Stomach smooth muscle (tissue), 2 donors: ENCODE measurements around the gene TAAR1.
"Not testable (repeated sequence)": the region's sequence is repeated elsewhere in the genome, so short reads cannot be mapped to it uniquely, and the experiment has no call there.

Source experiments
- H3K27ac ChIP-seq: one replicate; pipeline ENCODE4 v1.7.0; 2013; ENCODE audit warnings: mild to moderate bottlenecking, low read length, inconsistent platforms
- H3K27me3 ChIP-seq, 2 donors: one replicate each; pipeline ENCODE4 v1.7.0; 2013; ENCODE audit warnings: low read length in 2 of 2; ENCODE audit not compliant: insufficient read depth in 2 of 2, control insufficient read depth in 1 of 2
- H3K36me3 ChIP-seq, 2 donors: one replicate each; pipeline ENCODE4 v1.7.0; 2013; ENCODE audit warnings: low read length in 2 of 2; ENCODE audit not compliant: control insufficient read depth in 2 of 2, insufficient read depth in 2 of 2
- H3K4me1 ChIP-seq: one replicate; pipeline ENCODE4 v1.7.0; 2013; ENCODE audit warnings: low read length; ENCODE audit not compliant: control insufficient read depth, insufficient read depth
- H3K4me3 ChIP-seq, 2 donors: one replicate each; pipeline ENCODE4 v1.7.0; 2013; ENCODE audit warnings: low read length in 2 of 2
- H3K9ac ChIP-seq, 2 donors: one replicate each; pipeline ENCODE4 v1.7.0; 2013; ENCODE audit warnings: low read length in 2 of 2, mild to moderate bottlenecking in 1 of 2
- H3K9me3 ChIP-seq, 2 donors: one replicate each; pipeline ENCODE4 v1.7.0; 2013; ENCODE audit warnings: low read length in 2 of 2; ENCODE audit not compliant: control insufficient read depth in 2 of 2
- donor health status: healthy.
- donor health status: Pancreatic carcinoma.

TAAR1 gene

DNA sequence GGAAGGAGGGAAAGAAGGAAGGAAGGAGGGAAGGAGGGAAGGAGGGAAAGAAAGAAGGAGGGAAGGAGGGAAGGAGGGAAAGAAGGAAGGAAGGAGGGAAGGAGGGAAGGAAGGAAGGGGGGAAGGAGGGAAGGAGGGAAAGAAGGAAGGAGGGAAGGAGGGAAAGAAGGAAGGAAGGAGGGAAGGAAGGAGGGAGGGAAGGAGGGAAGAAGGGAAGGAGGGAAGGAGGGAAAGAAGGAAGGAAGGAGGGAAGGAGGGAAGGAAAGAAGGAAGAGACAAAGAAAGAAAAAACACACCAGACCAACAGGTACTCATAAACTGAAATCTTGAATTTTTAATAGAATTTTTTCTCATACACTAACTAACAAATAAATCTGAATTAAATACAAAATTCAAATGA lies 58.1 kb downstream of the TAAR1 start:
- not testable (repeated sequence) for H3K27me3 ChIP-seq, H3K27ac ChIP-seq, H3K4me3 ChIP-seq, H3K4me1 ChIP-seq, H3K9ac ChIP-seq, H3K9me3 ChIP-seq, H3K36me3 ChIP-seq

DNA sequence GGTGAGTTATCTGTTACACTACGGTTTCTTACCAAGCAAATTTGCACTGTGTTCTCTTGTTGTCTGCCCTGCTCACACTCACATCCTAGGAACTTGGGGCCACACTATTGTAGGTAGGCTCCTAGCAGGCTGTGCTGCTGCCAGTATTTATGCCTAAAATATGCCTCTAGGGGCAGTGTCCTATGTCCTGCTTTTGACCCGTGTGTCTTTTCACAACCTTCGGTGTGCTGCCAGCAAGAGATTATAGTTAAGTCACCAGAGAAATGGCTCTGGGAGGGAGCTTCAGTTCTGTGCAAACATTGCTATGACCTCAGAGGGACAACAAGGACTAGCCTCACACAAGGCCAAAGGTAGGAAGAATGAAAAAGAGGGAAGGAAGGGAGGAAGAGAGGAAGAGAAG lies 60.5 kb downstream of the TAAR1 start:
- Histone ChIP-seq H3K4me3 (no peak overlapping the region), H3K9ac (no peak overlapping the region), H3K27me3 (peaks cover 2 to 3% of the 10 kb centered on the region in 2 donors), H3K4me1 (no peaks in the 10 kb centered on the region), H3K36me3 (no peaks in the 10 kb centered on the region), H3K9me3 (no peaks in the 10 kb centered on the region), H3K27ac (no peak overlapping the region)

DNA sequence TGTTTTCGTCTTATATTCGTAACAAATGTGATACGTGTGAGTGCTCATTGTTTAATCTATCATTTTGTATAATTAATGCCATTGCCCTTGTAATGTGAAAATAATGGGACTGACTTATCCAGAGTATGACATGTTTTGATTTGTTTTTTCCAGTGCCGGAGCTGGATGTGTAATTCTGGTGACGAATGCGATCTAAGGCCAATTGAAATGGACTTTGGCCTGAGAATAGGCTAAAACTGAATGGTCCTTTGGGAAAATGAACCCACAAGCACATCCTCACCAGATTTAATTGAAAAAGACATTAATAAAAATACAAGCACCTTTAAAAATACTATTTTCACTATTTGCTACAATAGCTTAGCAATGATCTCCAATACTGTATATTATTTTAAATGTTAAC lies 62.8 kb downstream of the TAAR1 start:
- Histone ChIP-seq H3K27ac (no peak overlapping the region), H3K4me3 (no peak overlapping the region), H3K27me3 (peaks cover 2 to 3% of the 10 kb centered on the region in 2 donors), H3K9ac (no peak overlapping the region), H3K4me1 (no peaks in the 10 kb centered on the region), H3K9me3 (no peaks in the 10 kb centered on the region), H3K36me3 (no peaks in the 10 kb centered on the region)
